CD4-positive, CD25-positive, alpha-beta regulatory T cell (primary cell): ENCODE data around the gene ASCL3. TPM values are rescaled to one million over a fixed set of nuclear protein-coding genes. Genes with fewer than 3 reads are reported as not detected.
"Not testable (repeated sequence)": the region's sequence is repeated elsewhere in the genome, so short reads cannot be mapped to it uniquely, and the experiment has no call there.

Source experiments
- ATAC-seq, 2 donors: fragments of 150-1000 bp; cut with Tn5 transposase; one replicate each; pipeline ENCODE4 v1.10.0; 2021; ENCODE audit warnings: low read depth in 2 of 2, moderate number of reproducible peaks in 2 of 2, moderate library complexity in 1 of 2
- DNase-seq, 3 donors: peaks; one replicate each; pipeline versions ENCODE4 v3.0.0 to v3.0.0-alpha.2; 2012 to 2022; ENCODE audit warnings: mixed read lengths in 1 of 3
- H3K27ac ChIP-seq: one replicate; pipeline ENCODE4 v1.7.0; 2013; ENCODE audit warnings: mild to moderate bottlenecking, low read length; ENCODE audit not compliant: insufficient read depth, poor library complexity, severe bottlenecking
- H3K27me3 ChIP-seq: one replicate; pipeline ENCODE4 v1.7.0; 2013; ENCODE audit warnings: low read length; ENCODE audit not compliant: control insufficient read depth, insufficient read depth
- H3K36me3 ChIP-seq: one replicate; pipeline ENCODE4 v1.7.0; 2013; ENCODE audit warnings: mild to moderate bottlenecking, low read length, moderate library complexity; ENCODE audit not compliant: control insufficient read depth, insufficient read depth
- H3K4me1 ChIP-seq: 2 replicates; pipeline ENCODE4 v1.7.0; 2013; ENCODE audit warnings: mild to moderate bottlenecking, low read length; ENCODE audit not compliant: insufficient read depth, control insufficient read depth, poor library complexity, severe bottlenecking
- H3K4me3 ChIP-seq: one replicate; pipeline ENCODE4 v1.7.0; 2013; ENCODE audit warnings: low read depth, mild to moderate bottlenecking, low read length, moderate library complexity
- H3K9me3 ChIP-seq, 2 experiments: 1 replicate in 1 of 2; 2 replicates in 1 of 2; pipeline ENCODE4 v1.7.0; 2013; ENCODE audit warnings: low read length in 2 of 2, mild to moderate bottlenecking in 1 of 2, moderate library complexity in 1 of 2; ENCODE audit not compliant: control insufficient read depth in 2 of 2
- H3K27ac Mint-ChIP-seq, 3 donors: one replicate each; pipeline ENCODE4 v1.8.0; 2020 to 2022; ENCODE audit warnings: mild to moderate bottlenecking in 3 of 3, mixed read lengths in 3 of 3, moderate library complexity in 2 of 3
- H3K27me3 Mint-ChIP-seq: one replicate; pipeline ENCODE4 v1.8.0; 2022; ENCODE audit warnings: mild to moderate bottlenecking, mixed read lengths
- H3K36me3 Mint-ChIP-seq: one replicate; pipeline ENCODE4 v1.8.0; 2020; ENCODE audit warnings: mixed read lengths
- H3K4me1 Mint-ChIP-seq, 4 donors: one replicate each; pipeline ENCODE4 v1.8.0; 2020 to 2022; ENCODE audit warnings: mixed read lengths in 4 of 4, mild to moderate bottlenecking in 1 of 4
- H3K4me3 Mint-ChIP-seq, 4 donors: one replicate each; pipeline ENCODE4 v1.8.0; 2020 to 2022; ENCODE audit warnings: mild to moderate bottlenecking in 4 of 4, mixed read lengths in 4 of 4, moderate library complexity in 3 of 4
- H3K9me3 Mint-ChIP-seq, 7 donors: one replicate each; pipeline ENCODE4 v1.8.0; 2020 to 2022; ENCODE audit warnings: mixed read lengths in 7 of 7, mild to moderate bottlenecking in 3 of 7, moderate library complexity in 2 of 7
- polyA plus RNA-seq, 4 donors: library from polyadenylated mRNA; unstranded; fragments of 300-500 nt; fragmentation: Illumina TruSeq; gene quantifications; one replicate each; pipeline ENCODE4 v1.2.3, GENCODE V29; 2021
- total RNA-seq: library from RNA; stranded (reverse); gene quantifications from one replicate; pipeline ENCODE4 v1.2.3, GENCODE V29; 2022

The ASCL3 gene
- total and polyA plus RNA-seq, 5 donors from 2014 or later: not detected

- no peaks in the 10 kb centered on the region for H3K36me3 Mint-ChIP-seq
- H3K27ac Mint-ChIP-seq: no peak overlapping the region
- Histone ChIP-seq H3K27me3 (no peaks in the 10 kb centered on the region), H3K27ac (no peak overlapping the region), H3K9me3 (no peaks in the 10 kb centered on the region), H3K4me1 (no peaks in the 10 kb centered on the region), H3K4me3 (no peak overlapping the region), H3K36me3 (no peaks in the 10 kb centered on the region)
- DNase-seq (no peak), ATAC-seq (no peak)
- peaks cover 0 to 1% (median 0%) of the 10 kb centered on the region in 7 donors for H3K9me3 Mint-ChIP-seq
- no peaks in the 10 kb centered on the region for H3K4me1 Mint-ChIP-seq
- H3K27me3 Mint-ChIP-seq: no peaks in the 10 kb centered on the region
- H3K4me3 Mint-ChIP-seq: no peak overlapping the region
Measured at GRCh38 chr11:8941341-8942103, 1.3 kb downstream of the ASCL3 start.

DNA sequence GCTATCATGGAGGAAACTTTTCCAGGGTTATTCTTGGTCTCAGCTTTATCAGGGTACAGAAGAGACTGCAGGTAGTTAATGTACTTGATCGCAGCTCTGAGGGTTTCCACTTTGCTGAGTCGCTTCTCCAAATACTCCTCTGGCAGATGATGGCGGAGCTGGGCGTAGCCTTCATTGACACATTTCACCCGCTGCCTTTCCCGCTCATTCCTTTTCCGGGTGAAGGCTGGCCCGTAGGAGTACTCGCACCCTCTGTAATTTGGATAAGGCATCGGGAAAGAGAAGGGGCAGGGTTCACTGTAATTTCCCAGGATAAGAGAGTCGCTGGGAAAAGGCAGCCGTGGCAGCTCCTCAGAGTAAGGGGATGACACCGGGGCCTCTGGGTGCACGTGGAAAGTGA lies 5.2 kb downstream of the ASCL3 start:
- Mint-ChIP-seq H3K4me3 (no peak overlapping the region), H3K9me3 (no peaks in the 10 kb centered on the region), H3K27ac (no peak overlapping the region), H3K27me3 (no peaks in the 10 kb centered on the region), H3K36me3 (no peaks in the 10 kb centered on the region), H3K4me1 (no peaks in the 10 kb centered on the region)
- H3K9me3 ChIP-seq: no peaks in the 10 kb centered on the region
- DNase-seq (no peak), ATAC-seq (no peak)
- no peaks in the 10 kb centered on the region for H3K36me3 ChIP-seq
- H3K4me3 ChIP-seq: no peak overlapping the region
- H3K4me1 ChIP-seq: no peaks in the 10 kb centered on the region
- H3K27me3 ChIP-seq: no peaks in the 10 kb centered on the region
- no peak overlapping the region for H3K27ac ChIP-seq

DNA sequence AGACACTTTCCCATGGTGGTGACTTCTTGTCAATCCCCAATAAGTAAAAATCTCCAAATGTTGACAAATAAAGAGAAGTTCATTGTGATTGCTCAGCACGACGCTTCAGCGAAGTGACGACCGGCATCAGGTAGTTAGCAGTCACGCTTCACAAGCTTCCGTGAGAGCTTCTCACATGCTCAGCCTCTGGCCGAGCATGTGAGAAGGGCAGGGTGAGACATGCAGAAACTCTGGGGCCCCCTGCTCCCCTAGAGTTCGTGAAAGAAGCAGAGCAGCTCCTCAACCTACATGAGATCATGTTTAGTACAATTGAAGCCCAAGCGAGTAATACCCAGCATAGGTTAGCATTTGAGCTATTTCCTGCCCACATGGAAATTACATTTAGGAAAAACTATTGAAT lies 5.7 kb downstream of the ASCL3 start:
- H3K36me3 ChIP-seq: no peaks in the 10 kb centered on the region
- Mint-ChIP-seq H3K36me3 (no peaks in the 10 kb centered on the region), H3K27ac (no peak overlapping the region), H3K4me1 (no peaks in the 10 kb centered on the region), H3K9me3 (no peaks in the 10 kb centered on the region), H3K27me3 (no peaks in the 10 kb centered on the region), H3K4me3 (no peak overlapping the region)
- H3K27me3 ChIP-seq: no peaks in the 10 kb centered on the region
- ATAC-seq (no peak), DNase-seq (no peak)
- no peak overlapping the region for H3K27ac ChIP-seq
- no peak overlapping the region for H3K4me3 ChIP-seq
- no peaks in the 10 kb centered on the region for H3K4me1 ChIP-seq
- no peaks in the 10 kb centered on the region for H3K9me3 ChIP-seq

- not testable (repeated sequence) for H3K27ac ChIP-seq, H3K27me3 ChIP-seq, H3K4me1 Mint-ChIP-seq, H3K36me3 Mint-ChIP-seq, H3K4me3 ChIP-seq, H3K4me1 ChIP-seq, H3K9me3 ChIP-seq, H3K36me3 ChIP-seq, H3K27ac Mint-ChIP-seq, H3K4me3 Mint-ChIP-seq, DNase-seq, H3K27me3 Mint-ChIP-seq, ATAC-seq, H3K9me3 Mint-ChIP-seq
Measured at GRCh38 chr11:8935789-8936188, 7.0 kb downstream of the ASCL3 start.

- ATAC-seq (no peak), DNase-seq (no peak)
- Histone ChIP-seq H3K27me3 (no peaks in the 10 kb centered on the region), H3K4me1 (no peaks in the 10 kb centered on the region), H3K36me3 (no peaks in the 10 kb centered on the region), H3K4me3 (no peak overlapping the region), H3K9me3 (no peaks in the 10 kb centered on the region), H3K27ac (no peak overlapping the region)
- H3K4me1 Mint-ChIP-seq: no peaks in the 10 kb centered on the region
- peak overlapping the region in 1 of 3 donors; percentile 50 for H3K27ac Mint-ChIP-seq
- H3K9me3 Mint-ChIP-seq: no peaks in the 10 kb centered on the region
- H3K36me3 Mint-ChIP-seq: no peaks in the 10 kb centered on the region
- H3K4me3 Mint-ChIP-seq: peak overlapping the region in 1 of 4 donors; percentile 38
- no peaks in the 10 kb centered on the region for H3K27me3 Mint-ChIP-seq
Measured at GRCh38 chr11:8934742-8935488, 7.9 kb downstream of the ASCL3 start.

- Mint-ChIP-seq H3K9me3 (no peaks in the 10 kb centered on the region), H3K4me3 (no peak overlapping the region), H3K27ac (no peak overlapping the region), H3K36me3 (no peaks in the 10 kb centered on the region), H3K27me3 (no peaks in the 10 kb centered on the region), H3K4me1 (no peaks in the 10 kb centered on the region)
- no peaks in the 10 kb centered on the region for H3K9me3 ChIP-seq
- H3K36me3 ChIP-seq: no peaks in the 10 kb centered on the region
- no peak overlapping the region for H3K4me3 ChIP-seq
- ATAC-seq (no peak), DNase-seq (no peak)
- no peaks in the 10 kb centered on the region for H3K4me1 ChIP-seq
- no peak overlapping the region for H3K27ac ChIP-seq
- no peaks in the 10 kb centered on the region for H3K27me3 ChIP-seq
Measured at GRCh38 chr11:8933931-8934330, 8.9 kb downstream of the ASCL3 start.

GRCh38 chr11:8932564-8933180 lies 10.1 kb downstream of the ASCL3 start, which contains the start of gene C11orf16:
Gene C11orf16, minus strand, starts transcription at chr11:8932947. Its CDS starts 639 bp downstream, at chr11:8932308.
- no peaks in the 10 kb centered on the region for H3K27me3 ChIP-seq
- H3K36me3 ChIP-seq: no peaks in the 10 kb centered on the region
- Mint-ChIP-seq H3K9me3 (no peaks in the 10 kb centered on the region), H3K4me3 (no peak within 1 kb of the TSS), H3K27me3 (no peaks in the 10 kb centered on the region), H3K36me3 (no peaks in the 10 kb centered on the region), H3K4me1 (no peaks in the 10 kb centered on the region), H3K27ac (peak within 1 kb of the TSS in 1 of 3 donors; percentile 4)
- no peaks in the 10 kb centered on the region for H3K4me1 ChIP-seq
- DNase-seq (no peak), ATAC-seq (no peak)
- no peak within 1 kb of the TSS for H3K4me3 ChIP-seq
- no peaks in the 10 kb centered on the region for H3K9me3 ChIP-seq
- H3K27ac ChIP-seq: no peak within 1 kb of the TSS
